ENCODE results near the gene CTNNBIP1. TPM values are rescaled to one million over a fixed set of nuclear protein-coding genes. Genes with fewer than 3 reads are reported as not detected.

Gene CTNNBIP1
- total and polyA plus RNA-seq, 8 donors = 9.4 to 27.3 (median 19.1) TPM

- H3K9me3 ChIP-seq = no peaks in the 10 kb centered on the region
- peaks cover 11 to 26% (median 23%) of the 10 kb centered on the region in 3 donors for H3K4me1 ChIP-seq
- FAIRE-seq (no peak), DNase-seq (peak in 2 of 6 donors; percentile 37 to 47), ATAC-seq (peak; percentile 15 to 39 (median 20))
- no peak overlapping the region for H3K4me3 ChIP-seq
- no peaks in the 10 kb centered on the region for H3K36me3 ChIP-seq
- TF ChIP-seq CTCF (IDR thresholded peaks at IDR 0.05) = no peak
- peak overlapping the region; percentile 76 to 86 (median 79) for H3K27ac ChIP-seq
- 37 to 41% methylated on average over 6 of the region's 6 CpGs for WGBS, 2 donors
- H3K27me3 ChIP-seq = no peaks in the 10 kb centered on the region
- intact Hi-C loops (cut with DNase I) = no loop called here
These were observed 8.0 kb downstream of the CTNNBIP1 start for GRCh38 chr1:9902060-9902452.

GRCh38 chr1:9901148-9902059 is 8.7 kb downstream of the CTNNBIP1 start:
- intact Hi-C loops (cut with DNase I) = no loop called here

GRCh38 chr1:9900142-9901043 is 9.7 kb downstream of the CTNNBIP1 start:
- Histone ChIP-seq H3K36me3 (no peaks in the 10 kb centered on the region), H3K27me3 (no peaks in the 10 kb centered on the region), H3K27ac (peak overlapping the region; percentile 76 to 86 (median 79)), H3K4me3 (peak overlapping the region in 2 of 4 donors; percentile 24 to 38), H3K4me1 (peaks cover 11 to 26% (median 23%) of the 10 kb centered on the region in 3 donors), H3K9me3 (no peaks in the 10 kb centered on the region)
- no peak for TF ChIP-seq CTCF (IDR thresholded peaks at IDR 0.05)
- ATAC-seq (peak; percentile 95 to 97 (median 96)), DNase-seq (peak; percentile 69 to 88 (median 84)), FAIRE-seq (no peak)
- intact Hi-C loops (cut with DNase I) = no loop called here
- 17% methylated on average over 18 of the region's 18 CpGs for WGBS, 2 donors

More at GRCh38 chr1:9901148-9902059, 8.7 kb downstream of the CTNNBIP1 start:
- no peaks in the 10 kb centered on the region for H3K9me3 ChIP-seq
- ATAC-seq (peak; percentile 24 to 67 (median 42)), DNase-seq (peak; percentile 41 to 75 (median 56)), FAIRE-seq (no peak)
- no peaks in the 10 kb centered on the region for H3K27me3 ChIP-seq
- peaks cover 11 to 26% (median 23%) of the 10 kb centered on the region in 3 donors for H3K4me1 ChIP-seq
- H3K36me3 ChIP-seq = no peaks in the 10 kb centered on the region
- H3K4me3 ChIP-seq = peak overlapping the region in 1 of 4 donors; percentile 38
- WGBS, 2 donors = 27 to 32% methylated on average over 9 of the region's 9 CpGs
- H3K27ac ChIP-seq = peak overlapping the region; percentile 76 to 86 (median 79)
- no peak for TF ChIP-seq CTCF (IDR thresholded peaks at IDR 0.05)

GRCh38 chr1:9894115-9894514 is 16.0 kb downstream of the CTNNBIP1 start:
- Histone ChIP-seq H3K4me3 (no peak overlapping the region), H3K27ac (no peak overlapping the region), H3K4me1 (peaks cover 3 to 15% (median 10%) of the 10 kb centered on the region in 3 donors), H3K27me3 (no peaks in the 10 kb centered on the region), H3K9me3 (no peaks in the 10 kb centered on the region), H3K36me3 (no peaks in the 10 kb centered on the region)
- 93 to 97% methylated on average over 3 of the region's 3 CpGs for WGBS, 2 donors
- ATAC-seq (no peak), FAIRE-seq (no peak), DNase-seq (peak in 1 of 6 donors; percentile 7)
- TF ChIP-seq CTCF (IDR thresholded peaks at IDR 0.05) = no peak
- intact Hi-C loops (cut with DNase I) = no loop called here
